Sigmoid colon (tissue), 4 donors: ENCODE data around the gene TRIM16.
"Not testable (repeated sequence)": the region's sequence is repeated elsewhere in the genome, so short reads cannot be mapped to it uniquely, and the experiment has no call there.

Source experiments
- CTCF ChIP-seq, 4 experiments: fragments of 450-650 bp in 3 of 4; fragments of 200-600 bp in 1 of 4; IDR thresholded peaks; one replicate each; pipeline ENCODE4 v1.5.1; 2016 to 2019; ENCODE audit warnings: antibody characterized with exemption in 4 of 4, mild to moderate bottlenecking in 3 of 4, moderate library complexity in 2 of 4
- EP300 ChIP-seq, 4 donors: sonication (generic); formaldehyde crosslinking; IDR thresholded peaks; one replicate each; pipeline ENCODE4 v1.6.1; 2017; ENCODE audit warnings: antibody characterized with exemption in 4 of 4
- POLR2A ChIP-seq, 2 donors: fragments of 450-650 bp; IDR thresholded peaks; one replicate each; pipeline ENCODE4 v1.6.1; 2016; ENCODE audit warnings: antibody characterized with exemption in 2 of 2, mild to moderate bottlenecking in 2 of 2, moderate library complexity in 2 of 2
- POLR2AphosphoS5 ChIP-seq, 4 donors: sonication (generic); formaldehyde crosslinking; IDR thresholded peaks; one replicate each; pipeline ENCODE4 v1.6.1; 2017; ENCODE audit warnings: antibody characterized with exemption in 4 of 4

GRCh38 chr17:15622124-15622523 lies 62.0 kb downstream of the TRIM16 start:
- TF ChIP-seq CTCF, POLR2A, POLR2AphosphoS5, EP300 (IDR thresholded peaks at IDR 0.05): not testable (repeated sequence)
